Ovary (tissue), 9 donors: ENCODE measurements around the gene GAREM1. TPM values are rescaled to one million over a fixed set of nuclear protein-coding genes. Genes with fewer than 3 reads are reported as not detected.

Source experiments
- DNase-seq, 5 donors: peaks; one replicate each; pipeline ENCODE4 v3.0.0-alpha.2; 2019 to 2020
- H3K27ac ChIP-seq, 2 donors: fragments of 200-600 bp; one replicate each; pipeline versions ENCODE4 v1.5.1 to v1.8.0; 2019 to 2022
- H3K27me3 ChIP-seq: fragments of 200-600 bp; one replicate; pipeline ENCODE4 v1.8.0; 2022
- H3K36me3 ChIP-seq: fragments of 200-600 bp; sonication (generic); one replicate; pipeline ENCODE4 v1.5.1; 2019
- H3K4me1 ChIP-seq: one replicate; pipeline ENCODE4 v1.8.1; 2013; ENCODE audit warnings: mild to moderate bottlenecking, moderate library complexity; ENCODE audit not compliant: insufficient read depth
- H3K4me3 ChIP-seq: fragments of 200-600 bp; sonication (generic); one replicate; pipeline ENCODE4 v1.5.1; 2017
- H3K9me3 ChIP-seq, 2 donors: fragments of 200-600 bp in 1 of 2; sonication (generic) in 1 of 2; one replicate each; pipeline versions ENCODE4 v1.5.1 to v1.8.1; 2013 to 2019; ENCODE audit warnings: mild to moderate bottlenecking in 1 of 2, moderate library complexity in 1 of 2
- EP300 ChIP-seq: sonication (generic); formaldehyde crosslinking; IDR thresholded peaks from one replicate; pipeline ENCODE4 v1.6.1; 2017; ENCODE audit warnings: antibody characterized with exemption
- POLR2A ChIP-seq: fragments of 450-650 bp; IDR thresholded peaks from one replicate; pipeline ENCODE4 v1.6.1; 2017; ENCODE audit warnings: antibody characterized with exemption, mild to moderate bottlenecking, moderate library complexity
- WGBS, 3 donors: extraction: QIAGEN DNeasy Blood & Tissue Kit in 1 of 3; methylation state at CpG; one replicate each; pipeline versions ENCODE4 v1.1.5 to v1.1.7; 2013 to 2017; 5-methylcytosine and 5-hydroxymethylcytosine counted together
- intact Hi-C, 4 donors: fragments of 100-400 bp; cut with DNase I; formaldehyde crosslinking; loops; one replicate each; pipeline versions ENCODE4 v1.11.0 to v1.15.1; 2022 to 2023
- polyA plus RNA-seq, 2 donors: library from polyadenylated mRNA; stranded (reverse); fragments of 200-250 nt in 1 of 2; fragments of 350-450 nt in 1 of 2; fragmentation: Illumina TruSeq in 1 of 2; extraction: RNeasy Lipid Tissue Mini Kit (QIAGEN cat#74804) in 1 of 2; gene quantifications; one replicate each; pipeline ENCODE4 v1.2.3, GENCODE V29; 2013 to 2014
- total RNA-seq, 7 donors: library from RNA; depleted of rRNA in 2 of 7; stranded (reverse); fragments of >200 nt in 2 of 7; fragmentation: NEBNext Ultra II Directional in 3 of 7; extraction: Animal tissue kit (Norgen Biotek cat#: 25700) in 3 of 7; gene quantifications; one replicate each; pipeline versions ENCODE4 v1.1.0 to v1.2.4, GENCODE V29; 2016 to 2023
- TF ChIP-seq, protein P1 (sequence below), 3 donors: fragments of 450-650 bp in 2 of 3; fragments of 200-600 bp in 1 of 3; IDR thresholded peaks; one replicate each; pipeline versions ENCODE4 v1.5.1 to v1.8.0; 2016 to 2022; ENCODE audit warnings: antibody characterized with exemption in 3 of 3, mild to moderate bottlenecking in 1 of 3
- donor health status: DM: no; HTN: no; CAD: no; lungs with moderate emphysema.
- donor health status: DM: no; HTN: no; CAD: no.
- donor health status: Bipolar disorder and iron deficiency.
- donor health status: DM: yes; HTN: yes; CAD: no.
- donor health status: DM: no; HTN: no; CAD: no.
- donor health status: DM: yes; HTN: yes; CAD: no.

The GAREM1 gene
- total and polyA plus RNA-seq, 9 donors: 2.7 to 15.2 (median 7.1) TPM

DNA sequence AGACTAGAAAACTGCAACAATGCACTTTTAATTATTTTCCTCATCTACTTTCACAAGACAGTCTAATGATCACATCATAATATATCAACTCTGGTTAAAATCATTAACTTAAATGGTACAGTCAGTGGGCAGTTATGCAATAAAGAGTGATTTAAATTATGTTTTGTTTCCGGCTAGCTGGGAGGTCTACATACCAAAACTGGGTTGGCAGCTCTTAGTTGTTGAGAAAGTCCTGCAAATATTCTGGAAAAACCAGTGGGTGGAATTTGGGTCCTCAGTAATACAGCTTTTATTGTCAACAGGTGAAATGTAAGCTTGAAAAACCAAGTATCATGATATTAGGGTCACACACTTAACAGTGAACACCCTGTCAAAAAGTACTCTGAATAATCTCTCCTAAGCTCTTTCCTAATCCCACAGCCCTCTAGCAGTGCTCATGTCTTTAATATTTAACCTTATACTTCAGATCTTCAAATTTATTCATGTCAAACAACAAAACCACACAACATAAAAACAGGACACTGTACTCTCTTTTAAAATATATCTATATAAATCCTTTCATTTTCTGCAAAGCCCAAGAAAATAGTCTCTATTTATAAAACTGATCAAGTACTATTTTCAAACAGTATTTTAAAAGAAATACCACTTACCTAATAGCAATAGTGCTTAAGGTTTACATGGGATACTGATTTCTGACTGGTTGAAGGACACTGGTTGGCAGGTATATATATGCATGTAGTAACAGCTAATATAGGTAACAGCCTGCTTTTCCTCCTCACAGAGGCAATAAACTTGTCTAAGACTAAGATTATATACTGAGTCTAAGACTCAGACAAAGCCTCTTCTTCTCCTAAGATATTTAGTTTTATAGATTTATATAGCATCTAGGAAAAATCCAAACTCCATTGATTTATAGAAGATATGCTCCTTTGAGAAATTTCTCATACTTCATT is 103.8 kb downstream of the GAREM1 start:
- H3K4me1 ChIP-seq: no peaks in the 10 kb centered on the region
- no peak overlapping the region for H3K27ac ChIP-seq
- no peak for DNase-seq
- H3K4me3 ChIP-seq: no peak overlapping the region
- H3K27me3 ChIP-seq: no peaks in the 10 kb centered on the region
- TF ChIP-seq, protein P1, sequence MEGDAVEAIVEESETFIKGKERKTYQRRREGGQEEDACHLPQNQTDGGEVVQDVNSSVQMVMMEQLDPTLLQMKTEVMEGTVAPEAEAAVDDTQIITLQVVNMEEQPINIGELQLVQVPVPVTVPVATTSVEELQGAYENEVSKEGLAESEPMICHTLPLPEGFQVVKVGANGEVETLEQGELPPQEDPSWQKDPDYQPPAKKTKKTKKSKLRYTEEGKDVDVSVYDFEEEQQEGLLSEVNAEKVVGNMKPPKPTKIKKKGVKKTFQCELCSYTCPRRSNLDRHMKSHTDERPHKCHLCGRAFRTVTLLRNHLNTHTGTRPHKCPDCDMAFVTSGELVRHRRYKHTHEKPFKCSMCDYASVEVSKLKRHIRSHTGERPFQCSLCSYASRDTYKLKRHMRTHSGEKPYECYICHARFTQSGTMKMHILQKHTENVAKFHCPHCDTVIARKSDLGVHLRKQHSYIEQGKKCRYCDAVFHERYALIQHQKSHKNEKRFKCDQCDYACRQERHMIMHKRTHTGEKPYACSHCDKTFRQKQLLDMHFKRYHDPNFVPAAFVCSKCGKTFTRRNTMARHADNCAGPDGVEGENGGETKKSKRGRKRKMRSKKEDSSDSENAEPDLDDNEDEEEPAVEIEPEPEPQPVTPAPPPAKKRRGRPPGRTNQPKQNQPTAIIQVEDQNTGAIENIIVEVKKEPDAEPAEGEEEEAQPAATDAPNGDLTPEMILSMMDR (IDR thresholded peaks at IDR 0.05): no peak
- no peak for TF ChIP-seq EP300
- TF ChIP-seq POLR2A: no peak
- intact Hi-C loops: no loop called here
- no peaks in the 10 kb centered on the region for H3K9me3 ChIP-seq
- WGBS, 3 donors: 69 to 78% (median 73%) methylated on average over 1 of the region's 1 CpG
- no peaks in the 10 kb centered on the region for H3K36me3 ChIP-seq

DNA sequence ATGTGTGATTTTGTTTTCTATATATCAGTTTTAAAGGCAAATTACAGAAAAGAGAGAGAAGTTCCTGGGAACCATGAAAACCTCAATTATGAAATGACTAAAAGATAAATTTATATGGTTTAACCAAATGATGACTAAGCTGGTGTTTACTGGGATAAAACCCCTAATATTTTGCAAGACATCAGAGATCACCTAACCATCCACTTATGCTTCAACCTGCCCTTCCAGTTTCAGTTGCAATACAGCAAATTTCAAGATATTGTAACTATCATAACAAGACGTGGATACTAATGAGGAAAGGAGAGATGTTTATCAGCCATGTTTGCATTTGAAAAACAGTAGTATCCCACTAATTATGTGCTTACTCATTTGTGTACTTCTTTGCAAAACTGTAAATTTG is 108.2 kb downstream of the GAREM1 start:
- Histone ChIP-seq H3K4me1 (no peaks in the 10 kb centered on the region), H3K27ac (no peak overlapping the region), H3K36me3 (no peaks in the 10 kb centered on the region), H3K4me3 (no peak overlapping the region), H3K27me3 (no peaks in the 10 kb centered on the region), H3K9me3 (no peaks in the 10 kb centered on the region)
- no peak for DNase-seq
- intact Hi-C loops: no loop called here
- WGBS, 3 donors: 79 to 90% (median 84%) methylated on average over 1 of the region's 1 CpG
- TF ChIP-seq EP300 (no peak), POLR2A (no peak)
- TF ChIP-seq, protein P1 (IDR thresholded peaks at IDR 0.05): no peak

DNA sequence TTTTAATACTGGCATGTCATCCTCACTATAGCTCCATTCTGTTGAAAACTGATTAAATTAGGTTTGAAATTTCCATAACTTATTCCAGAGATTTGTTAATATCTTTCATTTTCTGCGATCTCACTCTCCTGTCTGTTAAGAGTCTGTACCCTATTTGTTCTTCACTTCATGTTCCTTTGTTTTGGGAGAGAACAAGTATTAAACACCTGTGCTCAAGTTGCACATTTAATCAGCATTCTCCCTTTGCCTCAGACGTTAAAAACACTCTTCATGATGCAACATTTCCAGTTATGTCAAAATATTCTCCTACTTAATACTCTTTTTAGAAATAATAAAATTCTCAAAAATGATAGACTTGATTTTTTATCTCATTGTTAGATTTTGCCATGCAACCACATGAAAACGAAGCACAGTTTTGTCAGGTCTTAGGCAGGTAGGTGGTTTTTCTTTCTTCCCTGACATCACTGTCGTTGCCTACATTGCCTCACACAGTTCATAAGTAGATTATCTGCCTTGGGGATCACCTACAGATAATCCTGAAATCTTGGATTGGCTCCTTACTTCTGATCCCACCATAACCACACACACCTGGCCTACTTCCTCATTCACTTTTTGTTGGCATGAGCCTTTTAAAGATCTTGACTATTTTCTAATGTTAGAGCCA is 109.9 kb downstream of the GAREM1 start:
- TF ChIP-seq EP300: no peak
- TF ChIP-seq, protein P1 (IDR thresholded peaks at IDR 0.05): no peak
- TF ChIP-seq POLR2A: no peak
- DNase-seq: no peak
- 85 to 89% (median 87%) methylated on average over 4 of the region's 4 CpGs for WGBS, 3 donors
- H3K4me3 ChIP-seq: no peak overlapping the region
- H3K27me3 ChIP-seq: no peaks in the 10 kb centered on the region
- no peaks in the 10 kb centered on the region for H3K4me1 ChIP-seq
- H3K27ac ChIP-seq: no peak overlapping the region
- intact Hi-C loops: no loop called here
- no peaks in the 10 kb centered on the region for H3K36me3 ChIP-seq
- no peaks in the 10 kb centered on the region for H3K9me3 ChIP-seq

GRCh38 chr18:32358529-32358928 is 112.2 kb downstream of the GAREM1 start:
- 81 to 92% (median 87%) methylated on average over 9 of the region's 9 CpGs for WGBS, 3 donors
- intact Hi-C loops: no loop called here
- Histone ChIP-seq H3K9me3 (no peaks in the 10 kb centered on the region), H3K4me1 (no peaks in the 10 kb centered on the region), H3K27ac (no peak overlapping the region), H3K4me3 (no peak overlapping the region), H3K27me3 (no peaks in the 10 kb centered on the region), H3K36me3 (no peaks in the 10 kb centered on the region)
- DNase-seq: no peak
- TF ChIP-seq EP300 (no peak), POLR2A (no peak)
- TF ChIP-seq, protein P1 (IDR thresholded peaks at IDR 0.05): no peak
